ENCODE measurements around the gene TRMT2A. TPM values are rescaled to one million over a fixed set of nuclear protein-coding genes. Genes with fewer than 3 reads are reported as not detected.

Gene TRMT2A
- total and polyA plus RNA-seq, 10 of the 15 experiments (the other 5 are each of a cell fraction or from before 2014, with no cell fraction given), result 0.29 to 97.0 (median 57.9) TPM

DNA sequence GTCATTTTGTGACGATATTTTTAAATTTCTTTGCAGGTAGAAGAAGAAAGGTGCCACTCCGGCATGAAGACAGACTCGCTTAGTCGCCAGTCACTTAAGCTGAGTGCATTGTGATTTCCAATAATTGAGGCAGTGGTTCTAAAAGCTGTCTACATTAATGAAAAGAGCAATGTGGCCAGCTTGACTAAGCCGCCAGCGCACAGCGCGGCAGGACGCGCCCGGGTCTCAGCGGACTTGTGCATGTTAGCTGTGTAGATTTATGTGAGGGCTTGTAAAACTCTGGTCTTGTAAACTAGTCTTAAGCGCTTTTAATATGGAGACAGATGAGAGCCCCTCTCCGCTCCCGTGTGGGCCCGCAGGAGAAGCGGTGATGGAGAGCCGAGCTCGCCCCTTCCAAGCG is 31.4 kb downstream of the TRMT2A start (continued):
- TF ChIP-seq, protein P1, sequence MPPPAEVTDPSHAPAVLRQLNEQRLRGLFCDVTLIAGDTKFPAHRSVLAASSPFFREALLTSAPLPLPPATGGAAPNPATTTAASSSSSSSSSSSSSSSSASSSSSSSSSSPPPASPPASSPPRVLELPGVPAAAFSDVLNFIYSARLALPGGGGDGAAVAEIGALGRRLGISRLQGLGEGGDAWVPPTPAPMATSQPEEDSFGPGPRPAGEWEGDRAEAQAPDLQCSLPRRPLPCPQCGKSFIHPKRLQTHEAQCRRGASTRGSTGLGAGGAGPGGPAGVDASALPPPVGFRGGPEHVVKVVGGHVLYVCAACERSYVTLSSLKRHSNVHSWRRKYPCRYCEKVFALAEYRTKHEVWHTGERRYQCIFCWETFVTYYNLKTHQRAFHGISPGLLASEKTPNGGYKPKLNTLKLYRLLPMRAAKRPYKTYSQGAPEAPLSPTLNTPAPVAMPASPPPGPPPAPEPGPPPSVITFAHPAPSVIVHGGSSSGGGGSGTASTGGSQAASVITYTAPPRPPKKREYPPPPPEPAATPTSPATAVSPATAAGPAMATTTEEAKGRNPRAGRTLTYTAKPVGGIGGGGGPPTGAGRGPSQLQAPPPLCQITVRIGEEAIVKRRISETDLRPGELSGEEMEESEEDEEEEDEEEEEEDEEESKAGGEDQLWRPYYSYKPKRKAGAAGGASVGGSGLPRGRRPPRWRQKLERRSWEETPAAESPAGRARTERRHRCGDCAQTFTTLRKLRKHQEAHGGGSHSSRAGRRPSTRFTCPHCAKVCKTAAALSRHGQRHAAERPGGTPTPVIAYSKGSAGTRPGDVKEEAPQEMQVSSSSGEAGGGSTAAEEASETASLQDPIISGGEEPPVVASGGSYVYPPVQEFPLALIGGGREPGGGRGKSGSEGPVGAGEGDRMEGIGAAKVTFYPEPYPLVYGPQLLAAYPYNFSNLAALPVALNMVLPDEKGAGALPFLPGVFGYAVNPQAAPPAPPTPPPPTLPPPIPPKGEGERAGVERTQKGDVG (CRISPR knock-in tag; IDR thresholded peaks at IDR 0.05), result no peak
- no peak for TF ChIP-seq REST (IDR thresholded peaks at IDR 0.05; ENCODE audit: low read depth, low read length)
- TF ChIP-seq SUZ12 (IDR thresholded peaks at IDR 0.05; ENCODE audit: unreplicated experiment), result no peak

All from GM12878 (cell line).